Stimulated activated CD4-positive, alpha-beta T cell treated with anti-CD3 and anti-CD28 coated beads, Interleukin-1b, Interleukin-23, amount 100 ng/mL, for 1 hour (primary cell): Measurements from ENCODE around the gene GCSAM.

Source experiments
- DNase-seq, 2 donors: peaks; one replicate each; pipeline ENCODE4 v3.0.0-alpha.2; 2020; ENCODE audit warnings: low read depth in 2 of 2

Gene GCSAM

GRCh38 chr3:112132975-112133448 is at the start of gene GCSAM:
Gene GCSAM, minus strand, starts transcription at chr3:112133248. Its CDS starts 128 bp downstream, at chr3:112133120.
- DNase-seq, result peak; percentile 24 to 29

GRCh38 chr3:112175646-112176045 is 42.6 kb upstream of the GCSAM start:
- DNase-seq, result no peak

- no peak for DNase-seq
Observed at GRCh38 chr3:112175037-112175436, 42.0 kb upstream of the GCSAM start.

GRCh38 chr3:112171144-112171543 is 38.1 kb upstream of the GCSAM start:
- DNase-seq, result no peak

- no peak for DNase-seq
Observed at GRCh38 chr3:112170046-112170445, 37.0 kb upstream of the GCSAM start.

GRCh38 chr3:112167758-112168157 is 34.7 kb upstream of the GCSAM start:
- DNase-seq, result no peak

GRCh38 chr3:112149136-112149535 is 16.1 kb upstream of the GCSAM start:
- DNase-seq, result no peak

- DNase-seq, result no peak
Observed at GRCh38 chr3:112143689-112144088, 10.6 kb upstream of the GCSAM start.

- DNase-seq, result no peak
Observed at GRCh38 chr3:112143251-112143650, 10.2 kb upstream of the GCSAM start.

GRCh38 chr3:112141293-112141692 is 8.2 kb upstream of the GCSAM start:
- no peak for DNase-seq

GRCh38 chr3:112140584-112140983 is 7.5 kb upstream of the GCSAM start:
- DNase-seq, result no peak

- no peak for DNase-seq
Observed at GRCh38 chr3:112138219-112138969, 5.3 kb upstream of the GCSAM start.

- DNase-seq, result no peak
Observed at GRCh38 chr3:112137781-112138180, 4.7 kb upstream of the GCSAM start.

GRCh38 chr3:112136959-112137693 is 4.1 kb upstream of the GCSAM start:
- no peak for DNase-seq

- DNase-seq, result no peak
Observed at GRCh38 chr3:112136046-112136445, 3.0 kb upstream of the GCSAM start.

GRCh38 chr3:112134335-112135124 is 1.5 kb upstream of the GCSAM start:
- no peak for DNase-seq

- DNase-seq, result no peak
Observed at GRCh38 chr3:112133626-112134334, 732 bp upstream of the GCSAM start.

GRCh38 chr3:112132554-112132953 is 494 bp downstream of the GCSAM start:
- no peak for DNase-seq

- no peak for DNase-seq
Observed at GRCh38 chr3:112132088-112132487, 960 bp downstream of the GCSAM start.

GRCh38 chr3:112131111-112131510 is 1.9 kb downstream of the GCSAM start:
- DNase-seq, result no peak

- no peak for DNase-seq
Observed at GRCh38 chr3:112130638-112130993, 2.4 kb downstream of the GCSAM start.
